GM12878 (cell line): Measurements from ENCODE around the gene ITK. TPM values are rescaled to one million over a fixed set of nuclear protein-coding genes. Genes with fewer than 3 reads are reported as not detected.

ENCODE experiments used
- BHLHE40 ChIP-seq, 2 experiments: fragments of 450-650 bp in 1 of 2; IDR thresholded peaks; 2 replicates each; pipeline ENCODE4 v1.6.1; 2011 to 2017; ENCODE audit warnings: low read depth in 2 of 2, borderline replicate concordance in 1 of 2, improper control_type of control experiment in 1 of 2, low read length in 1 of 2, mild to moderate bottlenecking in 1 of 2
- polyA plus RNA-seq, 11 experiments: library from polyadenylated mRNA; depleted of rRNA in 4 of 11; unstranded in 6 of 11; stranded (reverse) in 5 of 11; fragments of >200 nt; fragmentation: Nextera tagmentation in 4 of 11; fragmentation: Illumina TruSeq in 1 of 11; extraction: Ambion mirVana in 4 of 11; extraction: Trizol in 1 of 11; gene quantifications; 1 replicate in 1 of 11; 2 replicates in 10 of 11; pipeline versions ENCODE4 v1.2.1 to v1.2.3, GENCODE V29; 2011 to 2016; ENCODE audit warnings: inconsistent platforms in 2 of 11, missing spikeins in 2 of 11, low read depth in 1 of 11
- total RNA-seq, 4 experiments: library from RNA; depleted of rRNA in 3 of 4; stranded (reverse); fragments of >200 nt in 3 of 4; fragmentation: Illumina TruSeq in 1 of 4; extraction: Trizol in 1 of 4; gene quantifications; 2 replicates each; pipeline versions ENCODE4 v1.2.1 to v1.2.3, GENCODE V29; 2013 to 2021
- TF ChIP-seq, protein P1 (sequence below): IDR thresholded peaks from 2 replicates; pipeline ENCODE4 v1.6.1; 2012; ENCODE audit warnings: improper control_type of control experiment, low read depth, low read length; ENCODE audit not compliant: insufficient replicate concordance

ITK gene
- total and polyA plus RNA-seq, 10 of the 15 experiments (the other 5 are each of a cell fraction or from before 2014, with no cell fraction given) = 0.05 to 2.4 (median 0.76) TPM

GRCh38 chr5:157222506-157223230 is 42.0 kb downstream of the ITK start (continued):
- TF ChIP-seq, protein P1, sequence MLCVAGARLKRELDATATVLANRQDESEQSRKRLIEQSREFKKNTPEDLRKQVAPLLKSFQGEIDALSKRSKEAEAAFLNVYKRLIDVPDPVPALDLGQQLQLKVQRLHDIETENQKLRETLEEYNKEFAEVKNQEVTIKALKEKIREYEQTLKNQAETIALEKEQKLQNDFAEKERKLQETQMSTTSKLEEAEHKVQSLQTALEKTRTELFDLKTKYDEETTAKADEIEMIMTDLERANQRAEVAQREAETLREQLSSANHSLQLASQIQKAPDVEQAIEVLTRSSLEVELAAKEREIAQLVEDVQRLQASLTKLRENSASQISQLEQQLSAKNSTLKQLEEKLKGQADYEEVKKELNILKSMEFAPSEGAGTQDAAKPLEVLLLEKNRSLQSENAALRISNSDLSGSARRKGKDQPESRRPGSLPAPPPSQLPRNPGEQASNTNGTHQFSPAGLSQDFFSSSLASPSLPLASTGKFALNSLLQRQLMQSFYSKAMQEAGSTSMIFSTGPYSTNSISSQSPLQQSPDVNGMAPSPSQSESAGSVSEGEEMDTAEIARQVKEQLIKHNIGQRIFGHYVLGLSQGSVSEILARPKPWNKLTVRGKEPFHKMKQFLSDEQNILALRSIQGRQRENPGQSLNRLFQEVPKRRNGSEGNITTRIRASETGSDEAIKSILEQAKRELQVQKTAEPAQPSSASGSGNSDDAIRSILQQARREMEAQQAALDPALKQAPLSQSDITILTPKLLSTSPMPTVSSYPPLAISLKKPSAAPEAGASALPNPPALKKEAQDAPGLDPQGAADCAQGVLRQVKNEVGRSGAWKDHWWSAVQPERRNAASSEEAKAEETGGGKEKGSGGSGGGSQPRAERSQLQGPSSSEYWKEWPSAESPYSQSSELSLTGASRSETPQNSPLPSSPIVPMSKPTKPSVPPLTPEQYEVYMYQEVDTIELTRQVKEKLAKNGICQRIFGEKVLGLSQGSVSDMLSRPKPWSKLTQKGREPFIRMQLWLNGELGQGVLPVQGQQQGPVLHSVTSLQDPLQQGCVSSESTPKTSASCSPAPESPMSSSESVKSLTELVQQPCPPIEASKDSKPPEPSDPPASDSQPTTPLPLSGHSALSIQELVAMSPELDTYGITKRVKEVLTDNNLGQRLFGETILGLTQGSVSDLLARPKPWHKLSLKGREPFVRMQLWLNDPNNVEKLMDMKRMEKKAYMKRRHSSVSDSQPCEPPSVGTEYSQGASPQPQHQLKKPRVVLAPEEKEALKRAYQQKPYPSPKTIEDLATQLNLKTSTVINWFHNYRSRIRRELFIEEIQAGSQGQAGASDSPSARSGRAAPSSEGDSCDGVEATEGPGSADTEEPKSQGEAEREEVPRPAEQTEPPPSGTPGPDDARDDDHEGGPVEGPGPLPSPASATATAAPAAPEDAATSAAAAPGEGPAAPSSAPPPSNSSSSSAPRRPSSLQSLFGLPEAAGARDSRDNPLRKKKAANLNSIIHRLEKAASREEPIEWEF = no peak
- 0 out of 4 replicates have a peak, but pooled peaks of 1 of the 2 experiments have one; percentile 9 for TF ChIP-seq BHLHE40 (IDR thresholded peaks at IDR 0.05; ENCODE audit: borderline replicate concordance in 1 of 2, low read depth in 2 of 2, low read length in 1 of 2)
- TF ChIP-seq, all 136 proteins: peak for 11
